GM23338 (cell line): Measurements from ENCODE around the gene PVRIG. TPM values are rescaled to one million over a fixed set of nuclear protein-coding genes. Genes with fewer than 3 reads are reported as not detected.

Source experiments
- ATAC-seq: fragments of 200-7000 bp; cut with Tn5 transposase; 3 replicates; pipeline ENCODE4 v1.9.1; 2020
- DNase-seq: peaks from one replicate; pipeline ENCODE4 v3.0.0-alpha.2; 2015; ENCODE audit warnings: low spot score
- H2AFZ ChIP-seq: fragments of 200-600 bp; sonication (generic); 2 replicates; pipeline ENCODE4 v1.8.0; 2016; ENCODE audit warnings: antibody characterized with exemption, mild to moderate bottlenecking, moderate library complexity
- H3F3A ChIP-seq: fragments of 200-600 bp; sonication (generic); replicated peaks from 2 replicates; pipeline ENCODE4 v1.8.0; 2017; ENCODE audit warnings: antibody characterized with exemption, mixed run types, low read depth
- H3K27ac ChIP-seq: fragments of 200-600 bp; sonication (generic); 2 replicates; pipeline ENCODE4 v1.6.1; 2016; ENCODE audit warnings: low read depth
- H3K27me3 ChIP-seq: fragments of 200-600 bp; sonication (generic); 2 replicates; pipeline ENCODE4 v1.8.0; 2016; ENCODE audit warnings: mild to moderate bottlenecking, mixed run types, moderate library complexity; ENCODE audit not compliant: insufficient read depth
- H3K36me3 ChIP-seq: fragments of 200-600 bp; sonication (generic); 2 replicates; pipeline ENCODE4 v1.8.0; 2016; ENCODE audit warnings: mild to moderate bottlenecking; ENCODE audit not compliant: insufficient read depth
- H3K4me1 ChIP-seq: fragments of 200-600 bp; sonication (generic); 2 replicates; pipeline ENCODE4 v1.8.0; 2016; ENCODE audit warnings: mild to moderate bottlenecking, moderate library complexity; ENCODE audit not compliant: insufficient read depth
- H3K4me2 ChIP-seq: fragments of 200-600 bp; sonication (generic); 2 replicates; pipeline ENCODE4 v1.7.1; 2017; ENCODE audit warnings: mixed run types
- H3K4me3 ChIP-seq: fragments of 200-600 bp; sonication (generic); 2 replicates; pipeline ENCODE4 v1.6.1; 2016; ENCODE audit warnings: mixed run types
- H3K79me2 ChIP-seq: fragments of 200-600 bp; sonication (generic); replicated peaks from 2 replicates; pipeline ENCODE4 v1.8.0; 2017; ENCODE audit warnings: mild to moderate bottlenecking; ENCODE audit not compliant: insufficient read depth
- H3K9me2 ChIP-seq: fragments of 200-600 bp; sonication (generic); 2 replicates; pipeline ENCODE4 v1.8.0; 2017; ENCODE audit not compliant: insufficient read depth
- H4K20me1 ChIP-seq: fragments of 200-600 bp; sonication (generic); replicated peaks from 2 replicates; pipeline ENCODE4 v1.8.0; 2017; ENCODE audit warnings: mild to moderate bottlenecking; ENCODE audit not compliant: insufficient read depth
- H3K27ac Mint-ChIP-seq: 2 replicates; pipeline ENCODE4 v1.8.0; 2020; ENCODE audit warnings: inconsistent platforms, mild to moderate bottlenecking, moderate library complexity, mixed read lengths
- H3K27me3 Mint-ChIP-seq: 3 replicates; pipeline ENCODE4 v1.8.0; 2022; ENCODE audit warnings: low read depth, mild to moderate bottlenecking, moderate library complexity, mixed read lengths, inconsistent platforms; ENCODE audit not compliant: insufficient read depth, poor library complexity
- H3K36me3 Mint-ChIP-seq: 3 replicates; pipeline ENCODE4 v1.8.0; 2021; ENCODE audit warnings: low read depth, mild to moderate bottlenecking, inconsistent platforms, moderate library complexity, mixed read lengths
- H3K4me1 Mint-ChIP-seq: 3 replicates; pipeline ENCODE4 v1.8.0; 2020; ENCODE audit warnings: mild to moderate bottlenecking, inconsistent platforms, mixed read lengths
- H3K4me3 Mint-ChIP-seq: 3 replicates; pipeline ENCODE4 v1.8.0; 2021; ENCODE audit warnings: moderate library complexity, mild to moderate bottlenecking, inconsistent platforms, mixed read lengths
- H3K9me3 Mint-ChIP-seq: 3 replicates; pipeline ENCODE4 v1.8.0; 2020; ENCODE audit warnings: moderate library complexity, mild to moderate bottlenecking, inconsistent platforms, mixed read lengths
- CREB1 ChIP-seq: fragments of 250-450 bp; sonication (Bioruptor Pico); IDR thresholded peaks from 2 replicates; pipeline ENCODE4 v1.5.0; 2020; ENCODE audit warnings: low read depth, mild to moderate bottlenecking, moderate library complexity
- EZH2 ChIP-seq: fragments of 200-600 bp; sonication (generic); IDR thresholded peaks from one replicate; pipeline ENCODE4 v1.8.0; 2017; ENCODE audit warnings: antibody characterized with exemption, mild to moderate bottlenecking, low read depth; ENCODE audit not compliant: unreplicated experiment
- EZH2phosphoT487 ChIP-seq: fragments of 200-600 bp; sonication (generic); IDR thresholded peaks from one replicate; pipeline ENCODE4 v1.8.1; 2018; ENCODE audit warnings: antibody characterized with exemption; ENCODE audit not compliant: unreplicated experiment
- JUNB ChIP-seq: IDR thresholded peaks from one replicate; pipeline ENCODE4 v1.6.1; 2016; ENCODE audit warnings: antibody characterized with exemption; ENCODE audit not compliant: unreplicated experiment
- NANOG ChIP-seq: IDR thresholded peaks from 2 replicates; pipeline ENCODE4 v1.6.1; 2016; ENCODE audit warnings: antibody characterized with exemption, borderline replicate concordance
- POLR2AphosphoS5 ChIP-seq: IDR thresholded peaks from 2 replicates; pipeline ENCODE4 v1.6.1; 2016; ENCODE audit warnings: antibody characterized with exemption, low read depth
- ZNF114 ChIP-seq: fragments of 250-450 bp; sonication (Bioruptor Pico); IDR thresholded peaks from 2 replicates; pipeline ENCODE4 v1.5.0; 2020; ENCODE audit warnings: mild to moderate bottlenecking, moderate library complexity
- ZNF331 ChIP-seq: fragments of 250-450 bp; sonication (Bioruptor Pico); IDR thresholded peaks from 2 replicates; pipeline ENCODE4 v1.5.0; 2020; ENCODE audit warnings: low read depth, mild to moderate bottlenecking, moderate library complexity
- polyA plus RNA-seq: library from polyadenylated mRNA; unstranded; fragments of >200 nt; fragmentation: Nextera tagmentation; extraction: Ambion mirVana; gene quantifications from 2 replicates; pipeline ENCODE4 v1.2.1, GENCODE V29; 2016
- total RNA-seq: library from RNA; depleted of rRNA; stranded (reverse); fragments of >200 nt; shearing (Covaris generic); gene quantifications from 2 replicates; pipeline ENCODE4 v1.2.3, GENCODE V29; 2014
- TF ChIP-seq, protein P1 (sequence below), 2 experiments: fragments of 200-600 bp in 1 of 2; sonication (generic) in 1 of 2; conservative IDR thresholded peaks; 2 replicates each; pipeline versions ENCODE4 v1.5.1 to v1.6.1; 2016 to 2017; ENCODE audit warnings: antibody characterized with exemption in 2 of 2, low read depth in 2 of 2, mild to moderate bottlenecking in 2 of 2, moderate library complexity in 1 of 2
- TF ChIP-seq, protein P2 (sequence below): IDR thresholded peaks from one replicate; pipeline ENCODE4 v1.6.1; 2018; ENCODE audit warnings: antibody characterized with exemption; ENCODE audit not compliant: unreplicated experiment
- TF ChIP-seq, protein P3 (sequence below): fragments of 250-450 bp; sonication (Bioruptor Pico); IDR thresholded peaks from 2 replicates; pipeline ENCODE4 v1.5.0; 2020; ENCODE audit warnings: mild to moderate bottlenecking, moderate library complexity
- TF ChIP-seq, protein P4 (sequence below): IDR thresholded peaks from 2 replicates; pipeline ENCODE4 v1.6.1; 2016; ENCODE audit warnings: antibody characterized with exemption

The PVRIG gene
- total and polyA plus RNA-seq, 2 experiments from 2014 or later = 1.1 TPM; not detected in 1

DNA sequence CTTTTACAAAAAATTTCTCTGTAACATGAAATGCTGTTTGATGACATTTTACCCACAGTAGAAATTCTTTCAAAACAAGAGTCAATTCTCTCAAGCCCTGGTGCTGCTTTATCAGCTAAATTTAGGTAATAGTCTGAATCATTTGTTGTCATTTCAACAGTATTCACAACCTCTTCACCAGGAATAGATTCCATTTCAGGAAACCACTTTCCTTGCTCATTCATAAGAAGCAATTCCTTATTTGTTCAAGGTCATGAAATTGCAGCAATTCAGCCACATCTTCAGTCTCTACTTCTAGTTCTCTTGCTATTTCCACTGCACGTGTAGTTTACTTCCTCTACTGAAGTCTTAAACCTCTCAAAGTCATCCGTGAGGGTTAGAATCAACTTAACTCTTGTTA lies 28.0 kb upstream of the PVRIG start:
- Histone ChIP-seq H3K4me2 (no peak overlapping the region), H3K9me2 (no peaks in the 10 kb centered on the region), H3F3A (no peaks in the 10 kb centered on the region), H3K79me2 (no peaks in the 10 kb centered on the region), H3K4me1 (no peaks in the 10 kb centered on the region), H3K4me3 (no peak overlapping the region), H3K36me3 (no peaks in the 10 kb centered on the region), H3K27me3 (no peaks in the 10 kb centered on the region), H2AFZ (no peak overlapping the region), H3K27ac (no peak overlapping the region), H4K20me1 (no peaks in the 10 kb centered on the region)
- DNase-seq (no peak), ATAC-seq (no peak)
- Mint-ChIP-seq H3K9me3 (no peaks in the 10 kb centered on the region; the same call in 2 of the 3 replicates), H3K36me3 (no peaks in the 10 kb centered on the region), H3K27ac (no peak overlapping the region), H3K4me1 (peaks cover 10% of the 10 kb centered on the region), H3K4me3 (no peak overlapping the region), H3K27me3 (peaks cover 2% of the 10 kb centered on the region)
- TF ChIP-seq EZH2phosphoT487 (no peak), POLR2AphosphoS5 (no peak), ZNF331 (no peak), NANOG (no peak), JUNB (no peak), CREB1 (CRISPR knock-in tag) (no peak), EZH2 (no peak), ZNF114 (CRISPR knock-in tag) (no peak)
- TF ChIP-seq, protein P1, sequence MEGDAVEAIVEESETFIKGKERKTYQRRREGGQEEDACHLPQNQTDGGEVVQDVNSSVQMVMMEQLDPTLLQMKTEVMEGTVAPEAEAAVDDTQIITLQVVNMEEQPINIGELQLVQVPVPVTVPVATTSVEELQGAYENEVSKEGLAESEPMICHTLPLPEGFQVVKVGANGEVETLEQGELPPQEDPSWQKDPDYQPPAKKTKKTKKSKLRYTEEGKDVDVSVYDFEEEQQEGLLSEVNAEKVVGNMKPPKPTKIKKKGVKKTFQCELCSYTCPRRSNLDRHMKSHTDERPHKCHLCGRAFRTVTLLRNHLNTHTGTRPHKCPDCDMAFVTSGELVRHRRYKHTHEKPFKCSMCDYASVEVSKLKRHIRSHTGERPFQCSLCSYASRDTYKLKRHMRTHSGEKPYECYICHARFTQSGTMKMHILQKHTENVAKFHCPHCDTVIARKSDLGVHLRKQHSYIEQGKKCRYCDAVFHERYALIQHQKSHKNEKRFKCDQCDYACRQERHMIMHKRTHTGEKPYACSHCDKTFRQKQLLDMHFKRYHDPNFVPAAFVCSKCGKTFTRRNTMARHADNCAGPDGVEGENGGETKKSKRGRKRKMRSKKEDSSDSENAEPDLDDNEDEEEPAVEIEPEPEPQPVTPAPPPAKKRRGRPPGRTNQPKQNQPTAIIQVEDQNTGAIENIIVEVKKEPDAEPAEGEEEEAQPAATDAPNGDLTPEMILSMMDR (conservative IDR thresholded peaks at IDR 0.05; ENCODE audit: low read depth in 2 of 2) = no peak
- TF ChIP-seq, protein P2, sequence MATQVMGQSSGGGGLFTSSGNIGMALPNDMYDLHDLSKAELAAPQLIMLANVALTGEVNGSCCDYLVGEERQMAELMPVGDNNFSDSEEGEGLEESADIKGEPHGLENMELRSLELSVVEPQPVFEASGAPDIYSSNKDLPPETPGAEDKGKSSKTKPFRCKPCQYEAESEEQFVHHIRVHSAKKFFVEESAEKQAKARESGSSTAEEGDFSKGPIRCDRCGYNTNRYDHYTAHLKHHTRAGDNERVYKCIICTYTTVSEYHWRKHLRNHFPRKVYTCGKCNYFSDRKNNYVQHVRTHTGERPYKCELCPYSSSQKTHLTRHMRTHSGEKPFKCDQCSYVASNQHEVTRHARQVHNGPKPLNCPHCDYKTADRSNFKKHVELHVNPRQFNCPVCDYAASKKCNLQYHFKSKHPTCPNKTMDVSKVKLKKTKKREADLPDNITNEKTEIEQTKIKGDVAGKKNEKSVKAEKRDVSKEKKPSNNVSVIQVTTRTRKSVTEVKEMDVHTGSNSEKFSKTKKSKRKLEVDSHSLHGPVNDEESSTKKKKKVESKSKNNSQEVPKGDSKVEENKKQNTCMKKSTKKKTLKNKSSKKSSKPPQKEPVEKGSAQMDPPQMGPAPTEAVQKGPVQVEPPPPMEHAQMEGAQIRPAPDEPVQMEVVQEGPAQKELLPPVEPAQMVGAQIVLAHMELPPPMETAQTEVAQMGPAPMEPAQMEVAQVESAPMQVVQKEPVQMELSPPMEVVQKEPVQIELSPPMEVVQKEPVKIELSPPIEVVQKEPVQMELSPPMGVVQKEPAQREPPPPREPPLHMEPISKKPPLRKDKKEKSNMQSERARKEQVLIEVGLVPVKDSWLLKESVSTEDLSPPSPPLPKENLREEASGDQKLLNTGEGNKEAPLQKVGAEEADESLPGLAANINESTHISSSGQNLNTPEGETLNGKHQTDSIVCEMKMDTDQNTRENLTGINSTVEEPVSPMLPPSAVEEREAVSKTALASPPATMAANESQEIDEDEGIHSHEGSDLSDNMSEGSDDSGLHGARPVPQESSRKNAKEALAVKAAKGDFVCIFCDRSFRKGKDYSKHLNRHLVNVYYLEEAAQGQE = no peak
- TF ChIP-seq, protein P3, sequence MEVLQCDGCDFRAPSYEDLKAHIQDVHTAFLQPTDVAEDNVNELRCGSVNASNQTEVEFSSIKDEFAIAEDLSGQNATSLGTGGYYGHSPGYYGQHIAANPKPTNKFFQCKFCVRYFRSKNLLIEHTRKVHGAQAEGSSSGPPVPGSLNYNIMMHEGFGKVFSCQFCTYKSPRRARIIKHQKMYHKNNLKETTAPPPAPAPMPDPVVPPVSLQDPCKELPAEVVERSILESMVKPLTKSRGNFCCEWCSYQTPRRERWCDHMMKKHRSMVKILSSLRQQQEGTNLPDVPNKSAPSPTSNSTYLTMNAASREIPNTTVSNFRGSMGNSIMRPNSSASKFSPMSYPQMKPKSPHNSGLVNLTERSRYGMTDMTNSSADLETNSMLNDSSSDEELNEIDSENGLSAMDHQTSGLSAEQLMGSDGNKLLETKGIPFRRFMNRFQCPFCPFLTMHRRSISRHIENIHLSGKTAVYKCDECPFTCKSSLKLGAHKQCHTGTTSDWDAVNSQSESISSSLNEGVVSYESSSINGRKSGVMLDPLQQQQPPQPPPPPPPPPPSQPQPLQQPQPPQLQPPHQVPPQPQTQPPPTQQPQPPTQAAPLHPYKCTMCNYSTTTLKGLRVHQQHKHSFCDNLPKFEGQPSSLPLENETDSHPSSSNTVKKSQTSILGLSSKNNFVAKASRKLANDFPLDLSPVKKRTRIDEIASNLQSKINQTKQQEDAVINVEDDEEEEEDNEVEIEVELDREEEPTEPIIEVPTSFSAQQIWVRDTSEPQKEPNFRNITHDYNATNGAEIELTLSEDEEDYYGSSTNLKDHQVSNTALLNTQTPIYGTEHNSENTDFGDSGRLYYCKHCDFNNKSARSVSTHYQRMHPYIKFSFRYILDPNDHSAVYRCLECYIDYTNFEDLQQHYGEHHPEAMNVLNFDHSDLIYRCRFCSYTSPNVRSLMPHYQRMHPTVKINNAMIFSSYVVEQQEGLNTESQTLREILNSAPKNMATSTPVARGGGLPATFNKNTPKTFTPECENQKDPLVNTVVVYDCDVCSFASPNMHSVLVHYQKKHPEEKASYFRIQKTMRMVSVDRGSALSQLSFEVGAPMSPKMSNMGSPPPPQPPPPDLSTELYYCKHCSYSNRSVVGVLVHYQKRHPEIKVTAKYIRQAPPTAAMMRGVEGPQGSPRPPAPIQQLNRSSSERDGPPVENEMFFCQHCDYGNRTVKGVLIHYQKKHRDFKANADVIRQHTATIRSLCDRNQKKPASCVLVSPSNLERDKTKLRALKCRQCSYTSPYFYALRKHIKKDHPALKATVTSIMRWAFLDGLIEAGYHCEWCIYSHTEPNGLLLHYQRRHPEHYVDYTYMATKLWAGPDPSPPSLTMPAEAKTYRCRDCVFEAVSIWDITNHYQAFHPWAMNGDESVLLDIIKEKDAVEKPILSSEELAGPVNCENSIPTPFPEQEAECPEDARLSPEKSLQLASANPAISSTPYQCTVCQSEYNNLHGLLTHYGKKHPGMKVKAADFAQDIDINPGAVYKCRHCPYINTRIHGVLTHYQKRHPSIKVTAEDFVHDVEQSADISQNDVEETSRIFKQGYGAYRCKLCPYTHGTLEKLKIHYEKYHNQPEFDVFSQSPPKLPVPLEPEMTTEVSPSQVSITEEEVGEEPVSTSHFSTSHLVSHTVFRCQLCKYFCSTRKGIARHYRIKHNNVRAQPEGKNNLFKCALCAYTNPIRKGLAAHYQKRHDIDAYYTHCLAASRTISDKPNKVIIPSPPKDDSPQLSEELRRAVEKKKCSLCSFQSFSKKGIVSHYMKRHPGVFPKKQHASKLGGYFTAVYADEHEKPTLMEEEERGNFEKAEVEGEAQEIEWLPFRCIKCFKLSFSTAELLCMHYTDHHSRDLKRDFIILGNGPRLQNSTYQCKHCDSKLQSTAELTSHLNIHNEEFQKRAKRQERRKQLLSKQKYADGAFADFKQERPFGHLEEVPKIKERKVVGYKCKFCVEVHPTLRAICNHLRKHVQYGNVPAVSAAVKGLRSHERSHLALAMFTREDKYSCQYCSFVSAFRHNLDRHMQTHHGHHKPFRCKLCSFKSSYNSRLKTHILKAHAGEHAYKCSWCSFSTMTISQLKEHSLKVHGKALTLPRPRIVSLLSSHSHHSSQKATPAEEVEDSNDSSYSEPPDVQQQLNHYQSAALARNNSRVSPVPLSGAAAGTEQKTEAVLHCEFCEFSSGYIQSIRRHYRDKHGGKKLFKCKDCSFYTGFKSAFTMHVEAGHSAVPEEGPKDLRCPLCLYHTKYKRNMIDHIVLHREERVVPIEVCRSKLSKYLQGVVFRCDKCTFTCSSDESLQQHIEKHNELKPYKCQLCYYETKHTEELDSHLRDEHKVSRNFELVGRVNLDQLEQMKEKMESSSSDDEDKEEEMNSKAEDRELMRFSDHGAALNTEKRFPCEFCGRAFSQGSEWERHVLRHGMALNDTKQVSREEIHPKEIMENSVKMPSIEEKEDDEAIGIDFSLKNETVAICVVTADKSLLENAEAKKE (CRISPR knock-in tag) = no peak
- TF ChIP-seq, protein P4, sequence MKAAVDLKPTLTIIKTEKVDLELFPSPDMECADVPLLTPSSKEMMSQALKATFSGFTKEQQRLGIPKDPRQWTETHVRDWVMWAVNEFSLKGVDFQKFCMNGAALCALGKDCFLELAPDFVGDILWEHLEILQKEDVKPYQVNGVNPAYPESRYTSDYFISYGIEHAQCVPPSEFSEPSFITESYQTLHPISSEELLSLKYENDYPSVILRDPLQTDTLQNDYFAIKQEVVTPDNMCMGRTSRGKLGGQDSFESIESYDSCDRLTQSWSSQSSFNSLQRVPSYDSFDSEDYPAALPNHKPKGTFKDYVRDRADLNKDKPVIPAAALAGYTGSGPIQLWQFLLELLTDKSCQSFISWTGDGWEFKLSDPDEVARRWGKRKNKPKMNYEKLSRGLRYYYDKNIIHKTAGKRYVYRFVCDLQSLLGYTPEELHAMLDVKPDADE = no peak
